ENCODE results near the gene TM4SF4.

TM4SF4 gene

GRCh38 chr3:149472030-149472797, 2.3 kb upstream of the TM4SF4 start:
- peaks cover 80% of the 10 kb centered on the region for H3K4me1 ChIP-seq (ENCODE audit: control insufficient read depth, insufficient read depth, low read length)
- H3K36me3 ChIP-seq (ENCODE audit: insufficient read depth, low read length) = no peaks in the 10 kb centered on the region
- no peaks in the 10 kb centered on the region for H3K27me3 ChIP-seq (ENCODE audit: control insufficient read depth, insufficient read depth, low read length)
- no peak overlapping the region for H3K4me3 ChIP-seq (ENCODE audit: low read length)
- no peaks in the 10 kb centered on the region for H3K9me3 ChIP-seq (replicated peaks; ENCODE audit: low read length)
- peak overlapping the region; percentile 10 for H3K4me2 ChIP-seq (ENCODE audit: low read length)
- H3K9ac ChIP-seq (ENCODE audit: low read depth, low read length) = peak overlapping the region; percentile 47

- H3K9me3 ChIP-seq (replicated peaks; ENCODE audit: low read length) = no peaks in the 10 kb centered on the region
- peak overlapping the region; percentile 53 for H3K9ac ChIP-seq (ENCODE audit: low read depth, low read length)
- H3K4me2 ChIP-seq (ENCODE audit: low read length) = peak overlapping the region; percentile 56
- H3K4me1 ChIP-seq (ENCODE audit: control insufficient read depth, insufficient read depth, low read length) = peaks cover 66% of the 10 kb centered on the region
- peak overlapping the region; percentile 23 for H3K4me3 ChIP-seq (ENCODE audit: low read length)
- H3K27me3 ChIP-seq (ENCODE audit: control insufficient read depth, insufficient read depth, low read length) = no peaks in the 10 kb centered on the region
- H3K36me3 ChIP-seq (ENCODE audit: insufficient read depth, low read length) = no peaks in the 10 kb centered on the region
Observed at GRCh38 chr3:149473357-149474249, 894 bp upstream of the TM4SF4 start.

- no peak overlapping the region for H3K4me2 ChIP-seq (ENCODE audit: low read length)
- no peaks in the 10 kb centered on the region for H3K9me3 ChIP-seq (replicated peaks; ENCODE audit: low read length)
- H3K36me3 ChIP-seq (ENCODE audit: insufficient read depth, low read length) = no peaks in the 10 kb centered on the region
- no peak overlapping the region for H3K9ac ChIP-seq (ENCODE audit: low read depth, low read length)
- peaks cover 60% of the 10 kb centered on the region for H3K4me1 ChIP-seq (ENCODE audit: control insufficient read depth, insufficient read depth, low read length)
- H3K4me3 ChIP-seq (ENCODE audit: low read length) = no peak overlapping the region
- no peaks in the 10 kb centered on the region for H3K27me3 ChIP-seq (ENCODE audit: control insufficient read depth, insufficient read depth, low read length)
Observed at GRCh38 chr3:149475451-149476060, 1.1 kb downstream of the TM4SF4 start.

GRCh38 chr3:149476225-149476624, 1.7 kb downstream of the TM4SF4 start:
- Histone ChIP-seq H3K27me3 (ENCODE audit: control insufficient read depth, insufficient read depth, low read length) (no peaks in the 10 kb centered on the region), H3K4me2 (ENCODE audit: low read length) (no peak overlapping the region), H3K4me3 (ENCODE audit: low read length) (no peak overlapping the region), H3K4me1 (ENCODE audit: control insufficient read depth, insufficient read depth, low read length) (peaks cover 55% of the 10 kb centered on the region), H3K9me3 (replicated peaks; ENCODE audit: low read length) (no peaks in the 10 kb centered on the region), H3K9ac (ENCODE audit: low read depth, low read length) (no peak overlapping the region), H3K36me3 (ENCODE audit: insufficient read depth, low read length) (no peaks in the 10 kb centered on the region)

- Histone ChIP-seq H3K4me2 (ENCODE audit: low read length) (no peak overlapping the region), H3K27me3 (ENCODE audit: control insufficient read depth, insufficient read depth, low read length) (no peaks in the 10 kb centered on the region), H3K9ac (ENCODE audit: low read depth, low read length) (peak overlapping the region; percentile 7), H3K4me1 (ENCODE audit: control insufficient read depth, insufficient read depth, low read length) (peaks cover 20% of the 10 kb centered on the region), H3K9me3 (replicated peaks; ENCODE audit: low read length) (no peaks in the 10 kb centered on the region), H3K4me3 (ENCODE audit: low read length) (no peak overlapping the region), H3K36me3 (ENCODE audit: insufficient read depth, low read length) (no peaks in the 10 kb centered on the region)
Observed at GRCh38 chr3:149479621-149480325, 5.3 kb downstream of the TM4SF4 start.

- H3K9me3 ChIP-seq (replicated peaks; ENCODE audit: low read length) = no peaks in the 10 kb centered on the region
- H3K36me3 ChIP-seq (ENCODE audit: insufficient read depth, low read length) = no peaks in the 10 kb centered on the region
- no peaks in the 10 kb centered on the region for H3K27me3 ChIP-seq (ENCODE audit: control insufficient read depth, insufficient read depth, low read length)
- H3K4me2 ChIP-seq (ENCODE audit: low read length) = no peak overlapping the region
- no peak overlapping the region for H3K4me3 ChIP-seq (ENCODE audit: low read length)
- H3K4me1 ChIP-seq (ENCODE audit: control insufficient read depth, insufficient read depth, low read length) = peaks cover 13% of the 10 kb centered on the region
- peak overlapping the region; percentile 7 for H3K9ac ChIP-seq (ENCODE audit: low read depth, low read length)
Observed at GRCh38 chr3:149480326-149481017, 6.0 kb downstream of the TM4SF4 start.

GRCh38 chr3:149481056-149481455, 6.6 kb downstream of the TM4SF4 start:
- Histone ChIP-seq H3K4me1 (ENCODE audit: control insufficient read depth, insufficient read depth, low read length) (peaks cover 9% of the 10 kb centered on the region), H3K27me3 (ENCODE audit: control insufficient read depth, insufficient read depth, low read length) (no peaks in the 10 kb centered on the region), H3K4me2 (ENCODE audit: low read length) (no peak overlapping the region), H3K9me3 (replicated peaks; ENCODE audit: low read length) (no peaks in the 10 kb centered on the region), H3K4me3 (ENCODE audit: low read length) (no peak overlapping the region), H3K36me3 (ENCODE audit: insufficient read depth, low read length) (no peaks in the 10 kb centered on the region), H3K9ac (ENCODE audit: low read depth, low read length) (no peak overlapping the region)

GRCh38 chr3:149481491-149481890, 7.0 kb downstream of the TM4SF4 start:
- Histone ChIP-seq H3K4me2 (ENCODE audit: low read length) (no peak overlapping the region), H3K9ac (ENCODE audit: low read depth, low read length) (no peak overlapping the region), H3K9me3 (replicated peaks; ENCODE audit: low read length) (no peaks in the 10 kb centered on the region), H3K36me3 (ENCODE audit: insufficient read depth, low read length) (no peaks in the 10 kb centered on the region), H3K4me1 (ENCODE audit: control insufficient read depth, insufficient read depth, low read length) (peaks cover 9% of the 10 kb centered on the region), H3K4me3 (ENCODE audit: low read length) (no peak overlapping the region), H3K27me3 (ENCODE audit: control insufficient read depth, insufficient read depth, low read length) (no peaks in the 10 kb centered on the region)

GRCh38 chr3:149486726-149487125, 12.2 kb downstream of the TM4SF4 start:
- Histone ChIP-seq H3K9ac (ENCODE audit: low read depth, low read length) (no peak overlapping the region), H3K4me3 (ENCODE audit: low read length) (no peak overlapping the region), H3K36me3 (ENCODE audit: insufficient read depth, low read length) (no peaks in the 10 kb centered on the region), H3K27me3 (ENCODE audit: control insufficient read depth, insufficient read depth, low read length) (no peaks in the 10 kb centered on the region), H3K4me2 (ENCODE audit: low read length) (no peak overlapping the region), H3K4me1 (ENCODE audit: control insufficient read depth, insufficient read depth, low read length) (no peaks in the 10 kb centered on the region), H3K9me3 (replicated peaks; ENCODE audit: low read length) (no peaks in the 10 kb centered on the region)

GRCh38 chr3:149487598-149488197, 13.2 kb downstream of the TM4SF4 start:
- no peak overlapping the region for H3K4me3 ChIP-seq (ENCODE audit: low read length)
- no peaks in the 10 kb centered on the region for H3K9me3 ChIP-seq (replicated peaks; ENCODE audit: low read length)
- no peak overlapping the region for H3K4me2 ChIP-seq (ENCODE audit: low read length)
- H3K27me3 ChIP-seq (ENCODE audit: control insufficient read depth, insufficient read depth, low read length) = no peaks in the 10 kb centered on the region
- H3K9ac ChIP-seq (ENCODE audit: low read depth, low read length) = no peak overlapping the region
- no peaks in the 10 kb centered on the region for H3K36me3 ChIP-seq (ENCODE audit: insufficient read depth, low read length)
- no peaks in the 10 kb centered on the region for H3K4me1 ChIP-seq (ENCODE audit: control insufficient read depth, insufficient read depth, low read length)
